NCI-H2107 (cell line): ENCODE results near the gene SORT1.
"Not testable (repeated sequence)": the region's sequence is repeated elsewhere in the genome, so short reads cannot be mapped to it uniquely, and the experiment has no call there.

ENCODE experiments used
- DNase-seq: peaks from one replicate; lab custom pipeline; 2025; lab: John Stamatoyannopoulos, UW

Gene SORT1

DNA sequence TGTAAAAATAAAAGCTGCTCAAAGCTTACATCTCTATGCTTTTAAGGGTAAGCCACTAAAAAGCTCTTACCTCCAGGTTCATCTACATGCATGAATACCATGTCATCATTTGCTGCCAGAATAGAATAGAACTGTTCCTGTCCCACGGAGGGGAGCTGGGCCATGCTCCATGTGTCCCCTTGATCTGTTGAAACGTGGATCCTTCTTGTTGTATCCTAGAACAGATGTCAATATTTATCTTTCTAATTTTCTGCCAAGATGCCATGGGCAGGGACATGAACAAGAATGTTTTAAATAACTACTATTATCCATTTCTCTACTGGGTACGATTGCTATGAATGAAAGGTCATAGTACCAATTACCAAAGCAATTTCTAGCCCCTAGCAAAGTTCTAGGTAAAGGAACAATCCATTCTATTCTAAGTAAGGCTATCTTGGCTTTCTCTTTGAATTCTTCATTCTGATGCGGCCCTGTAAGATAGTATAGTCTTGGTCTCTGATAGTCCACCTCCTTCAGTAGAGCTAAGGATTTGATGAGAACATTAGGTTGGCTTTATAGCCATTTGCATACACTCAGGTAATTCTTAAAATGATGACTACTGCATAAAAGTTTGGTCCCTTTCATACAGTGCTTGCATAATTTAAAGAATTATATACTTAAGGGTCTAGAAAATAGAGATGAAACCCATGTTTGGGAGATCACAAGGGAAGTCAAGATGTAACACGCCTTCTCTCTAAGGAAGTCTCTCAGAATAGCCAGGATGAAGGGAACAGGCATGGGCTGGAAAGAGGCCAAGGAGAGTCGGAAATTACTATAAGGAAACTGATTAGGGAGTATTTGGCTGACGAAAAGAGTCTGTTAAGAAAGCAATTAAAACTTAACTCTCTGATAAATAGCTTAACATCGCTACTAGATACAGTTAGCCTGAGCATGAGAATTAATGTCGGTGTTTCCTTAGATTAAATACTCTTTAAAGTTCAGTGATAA is 55.5 kb downstream of the SORT1 start:
- no peak for DNase-seq

DNA sequence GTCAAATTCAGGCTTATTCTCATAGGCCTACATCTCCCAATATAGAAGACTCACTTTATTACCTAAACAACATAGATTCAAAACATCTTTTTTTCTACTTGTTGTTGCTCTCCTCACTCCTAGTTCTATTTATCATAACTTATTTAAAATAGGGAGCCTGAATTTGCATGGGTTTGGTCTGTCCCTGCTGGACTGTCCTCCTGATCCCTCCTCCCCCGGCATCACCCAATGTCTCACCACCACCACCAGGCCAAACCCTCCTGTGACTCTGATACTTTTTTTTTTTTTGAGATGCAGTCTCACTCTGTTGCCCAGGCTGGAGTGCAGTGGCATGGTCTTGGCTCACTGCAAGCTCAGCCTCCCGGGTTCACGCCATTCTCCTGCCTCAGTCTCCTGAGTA is 59.1 kb downstream of the SORT1 start:
- no peak for DNase-seq

DNA sequence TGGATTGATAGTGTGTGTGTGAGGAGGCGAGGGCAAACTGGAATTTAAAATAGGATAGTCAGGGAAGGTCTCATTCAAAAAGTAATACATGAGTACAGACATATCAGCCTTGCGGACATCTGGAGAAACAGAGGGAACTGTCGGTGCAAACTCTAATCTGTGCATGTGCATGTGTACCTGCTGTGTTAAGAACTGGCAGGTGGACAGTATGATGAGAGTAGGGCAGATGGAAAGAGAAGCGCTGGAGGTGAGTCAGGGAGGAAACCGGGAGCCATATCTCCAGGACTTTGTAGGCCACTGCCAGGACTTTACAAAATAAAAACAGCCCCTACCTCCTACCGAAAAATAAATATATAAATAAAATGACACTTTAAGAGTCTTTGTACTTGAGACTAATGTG is 59.6 kb downstream of the SORT1 start:
- no peak for DNase-seq

DNA sequence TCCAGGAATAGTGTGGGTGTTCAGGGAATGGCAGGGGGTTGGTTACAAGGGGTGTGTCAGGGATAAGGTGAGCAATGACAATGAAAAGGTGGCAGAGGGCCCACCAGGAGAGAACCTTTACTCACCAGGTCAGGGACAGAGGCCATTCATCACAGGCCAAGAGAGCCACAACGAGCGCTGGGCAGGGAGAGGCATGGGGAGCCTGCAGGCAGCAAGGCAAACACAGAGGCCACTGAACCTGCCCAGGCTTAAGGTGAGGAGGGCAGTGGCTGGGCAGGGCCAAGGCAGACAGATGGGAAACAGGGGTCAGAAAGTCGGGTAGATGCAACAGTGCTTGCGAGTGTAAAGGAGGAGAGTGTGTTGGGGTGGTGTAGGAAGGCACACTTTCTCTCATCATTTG is 62.6 kb downstream of the SORT1 start:
- DNase-seq, result no peak

DNA sequence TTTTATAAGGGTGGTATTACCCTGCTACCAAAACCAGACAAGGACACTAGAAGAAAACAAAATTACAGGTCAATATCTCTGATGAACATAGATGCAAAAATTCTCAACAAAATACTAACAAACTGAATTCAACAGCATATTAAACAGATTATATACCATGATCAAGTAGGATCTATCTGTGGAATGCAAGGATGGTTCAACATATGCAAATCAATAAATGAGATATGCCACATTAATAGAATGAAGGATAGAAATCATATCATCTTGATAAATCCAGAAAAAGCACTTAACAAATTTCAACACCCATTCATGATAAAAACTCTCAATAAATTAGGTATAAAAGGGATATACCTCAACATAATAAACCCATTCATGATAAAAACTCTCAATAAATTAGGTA is 66.6 kb downstream of the SORT1 start:
- no peak for DNase-seq

DNA sequence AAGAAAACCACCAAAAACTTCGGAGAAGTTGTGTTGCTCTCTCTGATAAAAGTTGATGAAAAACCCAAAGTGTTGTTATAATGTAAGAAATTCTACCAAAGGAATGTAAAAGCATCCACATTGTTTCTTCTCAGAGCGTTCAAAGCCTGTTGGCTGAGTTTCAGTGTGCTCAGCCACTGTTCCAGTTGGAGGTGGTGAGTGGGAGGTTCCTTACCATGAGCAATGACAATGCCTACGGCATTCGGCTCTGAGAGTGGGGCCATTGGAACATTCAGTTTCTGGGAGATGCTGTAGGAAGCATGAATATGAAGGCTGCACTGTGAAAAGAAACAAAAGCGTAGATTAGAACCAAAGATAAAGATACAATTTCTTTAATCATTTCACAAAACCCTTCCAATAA is 70.4 kb downstream of the SORT1 start:
- DNase-seq, result no peak

DNA sequence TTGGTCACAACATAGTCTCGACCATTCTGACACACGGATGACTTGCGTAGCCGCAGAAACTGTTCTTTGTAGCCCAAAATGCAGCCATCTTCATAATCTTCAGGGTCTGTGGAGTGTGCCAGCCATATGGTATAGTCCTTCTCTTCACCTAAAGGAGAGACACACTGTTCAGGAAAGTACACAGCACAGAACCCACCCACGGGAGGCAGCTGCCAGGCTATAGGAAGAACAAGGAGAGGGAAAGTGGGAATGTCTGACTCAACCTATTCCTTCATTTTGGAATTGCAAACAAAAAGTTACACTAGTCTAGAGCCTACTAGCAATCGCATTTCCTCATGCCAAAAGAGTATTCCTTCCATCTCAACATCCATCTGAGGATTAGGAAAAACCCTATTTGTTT is 74.7 kb downstream of the SORT1 start:
- DNase-seq, result no peak

DNA sequence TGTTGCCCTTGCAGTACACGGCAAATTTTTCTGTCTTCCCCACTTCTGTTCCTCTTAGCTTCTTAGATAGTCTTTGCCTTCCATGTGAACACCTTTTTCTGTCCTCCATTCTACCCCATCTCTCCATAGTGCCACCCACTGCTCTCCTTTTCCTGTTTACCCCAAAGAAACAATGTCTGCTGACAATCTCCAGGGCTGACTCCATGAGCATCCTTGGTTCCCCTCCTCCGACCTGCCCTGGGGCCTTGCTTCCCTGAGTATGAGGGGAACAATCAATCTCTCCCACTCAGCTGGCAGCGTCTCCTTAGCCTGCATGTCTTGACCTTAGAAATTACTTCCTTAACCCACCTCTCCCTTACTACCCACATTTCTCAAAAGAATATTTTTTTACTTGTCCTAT is 78.6 kb downstream of the SORT1 start:
- DNase-seq, result no peak

DNA sequence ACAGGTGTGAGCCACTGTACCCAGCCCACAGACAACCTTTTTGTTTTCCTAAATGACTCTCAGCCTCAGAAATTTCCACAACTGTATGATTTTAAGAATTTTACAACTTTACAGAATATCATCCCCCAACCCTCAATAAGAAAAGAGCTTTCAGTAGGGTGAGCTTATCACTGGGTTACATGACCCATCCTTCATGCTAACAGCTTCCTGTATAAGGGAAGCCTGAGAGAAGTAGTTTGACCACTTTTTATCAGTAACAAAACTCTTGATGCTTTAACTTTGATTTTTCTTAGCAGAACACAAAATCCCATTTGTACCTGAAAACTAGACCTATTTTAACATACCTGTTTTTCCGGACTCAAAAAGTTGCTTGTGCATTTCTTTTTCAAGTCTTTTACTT is 81.2 kb downstream of the SORT1 start:
- DNase-seq, result no peak

DNA sequence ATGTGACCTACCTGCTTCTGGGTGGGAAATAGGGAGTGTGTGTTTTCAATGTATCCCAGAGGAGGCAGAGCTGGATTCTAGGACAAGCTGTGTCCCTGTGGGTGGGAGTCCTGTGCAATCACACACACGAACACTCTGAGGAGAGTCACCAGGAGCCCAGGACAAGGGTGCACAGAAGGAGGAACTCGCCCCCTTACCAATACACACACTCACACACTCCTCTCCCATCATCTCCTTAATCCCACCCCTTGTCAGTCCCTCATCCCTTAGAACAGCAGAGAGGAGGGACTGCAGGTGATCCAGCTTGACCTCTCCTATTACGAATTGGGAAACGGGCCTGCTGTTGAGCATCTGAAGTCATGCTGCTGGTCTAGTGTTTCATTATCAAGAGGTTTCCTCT is 82.4 kb downstream of the SORT1 start:
- DNase-seq, result no peak

DNA sequence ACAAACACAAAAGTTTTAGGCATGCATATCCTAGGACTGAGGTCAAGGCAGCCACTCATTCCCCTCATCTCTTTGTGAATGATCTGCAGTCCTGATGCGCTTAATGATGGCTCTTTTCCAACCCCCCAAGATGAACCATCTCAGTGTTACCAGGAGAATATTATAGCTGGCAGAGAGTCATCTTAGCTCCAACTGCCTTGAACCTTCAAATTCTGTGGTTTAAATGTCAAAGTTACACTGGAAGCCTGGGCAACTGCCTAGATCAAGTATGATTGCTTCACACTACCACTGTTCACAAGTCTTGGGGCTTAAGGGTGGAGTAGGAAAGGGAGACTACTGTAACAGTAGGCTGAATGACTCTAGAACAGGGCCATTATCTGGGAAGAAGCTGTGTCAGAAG is 82.9 kb downstream of the SORT1 start:
- DNase-seq, result no peak

DNA sequence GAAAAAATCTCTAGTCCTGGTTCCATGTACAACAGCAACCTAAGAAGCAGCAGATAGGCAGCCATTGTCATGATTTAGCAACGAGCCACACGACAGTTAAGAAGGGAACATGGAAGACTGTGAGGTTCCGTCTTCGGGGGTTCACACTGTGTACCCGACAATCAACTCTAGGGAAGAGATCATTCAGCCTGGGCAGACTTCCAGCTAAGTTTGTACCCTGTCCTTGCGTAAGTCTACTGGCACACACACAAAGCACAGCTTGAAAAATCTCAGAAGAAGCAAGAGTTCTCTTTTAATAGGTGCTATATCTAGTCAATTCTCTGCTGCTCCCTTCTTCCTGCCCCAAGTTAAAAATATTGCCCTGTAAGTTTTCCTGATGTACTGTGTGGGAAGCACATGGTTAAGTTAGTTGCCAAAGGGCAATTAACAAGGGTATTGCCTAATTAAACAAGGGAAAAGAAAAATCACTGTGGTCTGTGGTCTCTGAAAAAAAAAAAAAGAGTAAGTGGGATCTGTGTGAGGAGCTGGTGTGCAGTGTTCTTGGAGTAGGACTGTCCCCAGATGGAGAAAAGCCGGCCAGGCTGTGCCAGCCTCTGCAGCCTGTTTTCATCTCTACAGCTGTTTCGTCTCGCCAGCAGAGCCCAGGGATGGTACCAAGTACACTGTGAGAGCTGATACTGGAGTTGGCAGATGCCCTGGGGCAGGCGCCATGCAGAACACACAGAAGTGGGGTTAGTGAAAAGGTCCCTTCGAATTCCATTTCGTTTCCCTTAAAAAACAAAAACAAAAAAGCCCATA is 84.5 kb downstream of the SORT1 start:
- DNase-seq, result no peak

DNA sequence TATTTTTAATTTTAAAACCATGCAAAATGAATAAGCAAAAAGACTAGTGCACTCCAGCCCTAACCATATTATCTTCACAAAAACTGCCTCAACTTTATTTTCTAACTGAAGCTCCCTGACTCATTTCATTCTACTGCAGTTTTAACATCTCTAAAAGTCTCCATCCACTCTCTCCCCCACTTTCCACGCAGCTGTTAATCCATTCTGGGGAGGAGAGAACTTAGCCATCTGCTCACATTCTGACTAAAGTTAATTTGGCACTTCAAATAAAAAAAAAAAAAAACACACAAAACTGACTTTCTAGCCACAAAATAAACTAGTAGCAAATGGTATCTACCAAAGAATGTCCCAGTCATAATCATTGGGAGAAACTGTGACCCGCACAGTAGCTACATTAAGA is 85.5 kb downstream of the SORT1 start:
- DNase-seq, result no peak

DNA sequence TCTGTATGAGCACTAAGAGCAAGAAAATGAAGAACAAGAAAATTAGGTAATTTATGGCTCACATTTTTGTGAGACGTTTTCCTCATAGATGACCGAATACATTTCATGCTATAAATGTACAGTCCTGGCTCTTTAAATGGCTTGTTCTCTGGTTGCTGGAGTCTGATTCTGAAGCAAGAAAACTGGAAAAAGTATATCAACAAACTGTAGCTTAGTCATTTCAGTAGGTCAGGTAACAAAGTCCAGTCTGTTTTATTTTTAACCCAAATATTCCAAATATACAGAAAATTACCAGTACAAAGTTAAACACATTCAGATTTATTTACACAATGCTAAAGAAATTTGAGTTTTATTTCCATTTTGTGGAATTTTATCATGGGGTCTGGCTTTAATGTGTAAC is 88.4 kb downstream of the SORT1 start:
- no peak for DNase-seq

DNA sequence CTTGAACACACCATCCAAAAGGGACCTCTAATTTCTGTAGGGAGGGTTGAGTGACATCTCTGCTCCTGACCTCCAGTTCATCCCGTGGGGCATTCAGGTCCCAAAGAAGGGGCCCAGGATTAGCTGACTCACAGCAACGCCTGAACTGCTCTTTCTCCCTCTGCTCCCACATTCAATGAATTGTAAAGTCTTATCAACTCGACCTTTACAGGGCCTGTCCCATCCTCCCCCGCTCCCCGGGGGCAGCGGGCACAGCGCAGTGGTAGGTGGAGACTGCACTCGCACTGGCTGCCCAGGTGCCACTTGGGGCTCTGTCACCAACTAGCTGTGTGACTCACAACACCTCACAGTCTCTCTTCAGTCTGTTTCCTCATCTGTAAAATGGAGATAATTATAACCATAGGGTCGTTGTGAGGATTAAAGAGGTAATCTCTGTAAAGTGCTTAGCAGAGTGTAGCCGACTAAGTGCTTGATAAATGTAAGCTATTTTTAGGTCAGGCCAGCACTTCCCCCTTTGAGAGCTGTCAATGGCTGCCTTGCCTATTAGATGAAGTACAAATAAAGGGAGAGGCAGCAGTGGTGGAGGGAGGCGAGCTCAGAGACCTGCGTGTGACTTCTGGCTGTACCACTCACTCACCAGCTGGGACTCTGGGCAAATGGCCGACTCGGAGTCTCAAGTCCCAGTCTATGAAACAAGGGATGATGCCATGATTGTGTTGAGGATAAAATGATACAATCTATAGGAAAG is 90.3 kb downstream of the SORT1 start:
- peak; percentile 63 for DNase-seq

DNA sequence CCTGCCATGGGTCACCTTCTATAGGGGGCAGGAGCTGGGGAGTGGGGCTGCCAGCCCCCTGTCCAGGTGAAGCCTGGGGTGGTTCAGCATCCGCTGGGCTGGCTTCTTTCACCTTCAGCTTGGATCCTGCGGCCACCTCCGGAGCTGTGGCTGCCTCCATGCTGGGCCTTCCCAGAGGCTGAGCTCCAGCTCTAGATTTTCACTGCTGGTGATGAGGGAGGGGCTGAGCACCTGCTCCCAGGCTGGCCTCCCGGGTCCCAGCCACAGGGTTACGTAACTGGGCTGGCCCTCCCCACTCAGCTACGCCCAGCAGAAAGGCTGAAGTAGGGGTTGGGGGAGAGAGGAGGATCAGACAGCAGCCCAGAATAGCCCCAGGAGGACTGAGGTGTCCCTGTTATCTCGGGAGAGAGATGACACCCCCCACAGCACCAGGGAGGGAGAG is 90.9 kb downstream of the SORT1 start, which contains the start of gene MYBPHL:
MYBPHL (minus strand) TSS at position 180 of the 442 bp plus-strand sequence; CDS start at position 160, 20 bp downstream.
- DNase-seq, result no peak

DNA sequence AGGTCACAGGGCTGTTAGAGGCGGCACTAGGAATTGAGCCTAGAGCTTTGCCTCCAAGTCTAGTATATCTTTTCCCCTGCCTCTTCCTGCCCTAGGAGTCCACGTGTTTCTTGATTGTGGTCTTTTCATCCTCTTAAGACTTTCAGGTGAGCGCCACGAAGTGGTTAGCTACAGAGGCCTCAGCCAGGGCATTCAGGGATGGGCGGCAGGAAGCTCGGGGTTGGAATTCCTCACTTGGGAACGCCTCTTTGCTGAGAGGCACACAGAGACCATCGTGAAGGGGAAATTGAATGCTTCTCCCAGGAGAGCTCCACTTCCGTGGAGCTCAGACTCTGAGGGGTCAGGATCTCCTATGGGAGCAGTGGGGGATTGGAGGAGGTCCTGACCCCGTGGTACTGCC is 91.7 kb downstream of the SORT1 start:
- DNase-seq, result not testable (repeated sequence)

DNA sequence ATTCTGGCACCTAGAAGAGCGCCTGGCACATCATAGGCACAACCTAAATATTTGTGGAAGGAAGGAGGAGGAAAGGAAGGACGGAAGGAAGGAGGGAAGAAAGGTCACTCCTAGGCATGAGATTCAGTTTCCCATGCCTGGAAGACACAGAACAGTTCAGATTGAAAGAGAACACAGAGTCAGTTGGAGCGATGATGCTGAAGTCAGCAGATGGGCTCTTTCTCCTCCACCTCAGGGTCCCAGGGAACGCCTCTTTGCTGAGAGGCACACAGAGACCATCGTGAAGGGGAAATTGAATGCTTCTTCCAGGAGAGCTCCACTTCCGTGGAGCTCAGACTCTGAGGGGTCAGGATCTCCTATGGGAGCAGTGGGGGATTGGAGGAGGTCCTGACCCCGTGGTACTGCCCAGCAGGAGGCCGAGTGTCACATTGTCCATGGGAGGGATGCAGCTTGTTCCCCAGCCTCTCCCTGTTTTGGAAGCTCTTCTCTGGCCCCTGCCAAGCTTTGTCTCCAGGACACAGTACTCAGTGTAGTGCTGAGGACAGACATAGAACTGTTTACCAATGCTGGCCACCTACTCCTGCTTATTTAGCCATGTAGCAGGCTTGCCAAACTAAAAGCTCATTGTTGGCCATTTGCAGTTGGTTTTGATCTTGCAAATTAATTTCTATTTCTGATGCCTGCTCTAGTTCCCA is 93.3 kb downstream of the SORT1 start:
- DNase-seq, result no peak

DNA sequence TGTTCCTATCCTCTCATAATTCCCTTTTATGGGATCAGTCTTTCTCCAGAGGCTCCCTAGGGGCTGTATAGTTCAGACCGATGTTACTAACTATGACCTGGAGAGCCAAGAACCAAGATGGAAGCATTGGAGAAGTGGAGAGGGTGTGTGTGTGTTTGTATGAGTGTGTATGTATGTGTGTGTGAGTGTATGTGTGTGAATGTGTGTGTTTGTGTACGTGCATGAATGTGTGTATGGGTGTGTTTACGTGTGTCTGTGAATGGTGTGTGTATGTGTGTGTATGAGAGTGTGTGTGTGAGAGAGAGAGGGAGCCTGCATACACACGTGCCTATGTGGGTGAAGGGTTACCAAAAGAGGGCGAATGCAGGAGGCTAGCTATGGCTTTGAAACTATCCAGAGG is 95.8 kb downstream of the SORT1 start:
- DNase-seq, result no peak

DNA sequence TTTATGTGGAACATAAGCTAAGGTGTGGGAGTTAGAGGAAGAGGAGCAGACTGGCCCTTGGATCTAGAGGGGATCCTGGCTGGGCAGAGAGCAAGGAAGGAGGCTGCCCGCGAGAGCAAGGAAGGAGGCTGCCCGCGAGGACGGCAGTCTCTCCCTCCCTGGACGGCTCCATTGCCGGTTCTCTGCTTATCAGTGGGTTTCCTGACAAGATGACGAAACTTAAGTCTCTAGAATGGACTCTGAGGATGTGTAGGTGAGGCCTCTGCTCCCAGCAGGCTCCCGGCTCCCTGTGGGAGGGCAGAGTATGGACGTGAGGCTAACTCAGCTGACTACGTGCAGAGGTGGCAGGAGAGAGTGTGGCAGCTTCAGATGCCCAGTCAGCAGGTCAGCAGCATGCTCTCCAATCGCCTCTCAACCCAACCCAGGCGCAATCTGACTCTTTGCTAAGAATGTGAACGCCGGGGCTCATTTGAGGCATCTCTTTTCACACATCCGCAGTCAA is 97.0 kb downstream of the SORT1 start:
- DNase-seq, result no peak

DNA sequence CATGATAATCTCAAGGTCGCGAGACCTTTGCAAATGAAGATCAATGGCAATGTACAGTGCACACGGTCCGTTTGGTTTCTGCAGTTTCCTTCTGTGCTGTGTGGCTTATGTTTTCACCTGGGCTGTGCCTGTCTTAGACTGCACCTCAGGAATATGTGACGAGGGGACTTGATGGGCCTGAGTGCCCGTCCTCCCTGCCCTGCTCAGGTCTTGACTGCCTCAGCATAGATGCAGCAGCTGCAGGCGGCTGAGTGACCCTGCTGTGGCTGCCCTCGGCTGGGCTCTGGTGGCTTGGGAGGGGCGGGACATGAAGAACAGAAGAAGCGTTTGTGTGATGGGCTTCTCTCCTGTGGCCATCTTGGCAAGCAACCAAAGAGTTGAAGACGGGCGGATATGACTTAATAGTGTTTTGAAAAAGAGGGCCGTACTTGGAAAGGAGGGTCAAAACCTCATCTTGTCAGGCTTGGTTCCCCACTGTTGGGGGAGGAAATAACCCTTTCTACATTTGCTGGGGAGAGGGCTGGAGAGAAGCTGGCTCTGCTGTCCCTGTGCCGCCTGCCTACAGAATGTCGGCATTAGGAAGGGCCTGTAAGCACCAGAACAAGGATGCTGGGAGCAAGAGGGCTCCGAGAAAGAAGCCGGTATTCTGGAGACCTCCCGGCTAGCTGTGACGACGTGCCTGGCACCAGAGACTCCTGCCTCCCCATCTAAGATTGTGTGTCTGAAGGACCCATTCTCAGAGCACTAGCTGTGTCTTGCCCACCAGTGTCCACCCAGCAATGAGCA is 98.0 kb downstream of the SORT1 start:
- DNase-seq, result no peak
